ENCODE data around the gene PTPRB.
"Not testable (repeated sequence)": the region's sequence is repeated elsewhere in the genome, so short reads cannot be mapped to it uniquely, and the experiment has no call there.

Gene PTPRB

DNA sequence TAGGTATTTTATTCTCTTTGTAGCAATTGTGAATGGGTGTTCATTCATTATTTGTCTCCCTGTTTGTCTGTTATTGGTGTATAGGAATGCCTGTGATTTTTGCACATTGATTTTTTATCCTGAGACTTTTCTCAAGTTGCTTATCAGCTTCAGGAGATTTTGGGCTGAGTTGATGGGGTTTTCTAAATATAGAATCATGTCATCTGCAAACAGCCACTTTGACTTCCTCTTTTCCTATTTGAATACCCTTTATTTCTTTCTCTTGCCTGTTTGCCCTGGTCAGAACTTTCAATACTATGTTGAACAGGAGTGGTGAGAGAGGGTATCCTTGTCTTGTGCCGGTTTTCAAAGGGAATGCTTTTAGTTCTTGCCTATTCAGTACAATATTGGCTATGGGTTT lies 144.3 kb downstream of the PTPRB start:
- H3K9me3 Mint-ChIP-seq; H3K4me1 Mint-ChIP-seq; H3K27ac Mint-ChIP-seq; DNase-seq; H3K4me3 Mint-ChIP-seq; H3K36me3 Mint-ChIP-seq (ENCODE audit: low read depth); ATAC-seq: not testable (repeated sequence)
- peaks cover 11% of the 10 kb centered on the region for H3K27me3 Mint-ChIP-seq

DNA sequence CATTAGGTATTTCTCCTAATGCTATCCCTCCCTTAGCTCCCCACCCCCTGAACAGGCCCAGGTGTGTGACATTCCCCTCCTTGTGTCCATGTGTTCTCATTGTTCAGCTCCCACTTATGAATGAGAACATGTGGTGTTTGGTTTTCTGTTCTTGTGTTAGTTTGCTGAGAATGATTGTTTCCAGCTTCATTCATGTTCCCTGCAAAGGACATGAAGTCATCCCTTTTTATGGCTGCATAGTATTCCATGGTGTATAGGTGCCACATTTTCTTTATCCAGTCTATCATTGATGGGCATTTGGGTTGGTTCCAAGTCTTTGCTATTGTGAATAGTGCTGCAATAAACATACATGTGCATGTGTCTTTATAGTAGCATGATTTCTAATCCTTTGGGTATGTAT lies 146.3 kb downstream of the PTPRB start:
- not testable (repeated sequence) for H3K27ac Mint-ChIP-seq; DNase-seq; H3K4me3 Mint-ChIP-seq; H3K9me3 Mint-ChIP-seq; H3K36me3 Mint-ChIP-seq (ENCODE audit: low read depth); H3K4me1 Mint-ChIP-seq; ATAC-seq
- H3K27me3 Mint-ChIP-seq: peaks cover 16% of the 10 kb centered on the region

GRCh38 chr12:70487440-70487839 lies 149.8 kb downstream of the PTPRB start:
- H3K4me1 Mint-ChIP-seq: no peaks in the 10 kb centered on the region
- H3K27ac Mint-ChIP-seq: no peak overlapping the region
- no peak overlapping the region for H3K4me3 Mint-ChIP-seq

GRCh38 chr12:70486588-70486987 lies 150.6 kb downstream of the PTPRB start:
- ATAC-seq (no peak), DNase-seq (no peak)
- Mint-ChIP-seq H3K9me3 (no peaks in the 10 kb centered on the region), H3K4me1 (no peaks in the 10 kb centered on the region), H3K27ac (no peak overlapping the region), H3K36me3 (ENCODE audit: low read depth) (no peaks in the 10 kb centered on the region), H3K27me3 (peaks cover 13% of the 10 kb centered on the region), H3K4me3 (no peak overlapping the region)

More at GRCh38 chr12:70487440-70487839, 149.8 kb downstream of the PTPRB start:
- Mint-ChIP-seq H3K27me3 (peaks cover 15% of the 10 kb centered on the region), H3K36me3 (ENCODE audit: low read depth) (no peaks in the 10 kb centered on the region), H3K9me3 (no peaks in the 10 kb centered on the region)
- no peak for DNase-seq
- no peak for ATAC-seq

DNA sequence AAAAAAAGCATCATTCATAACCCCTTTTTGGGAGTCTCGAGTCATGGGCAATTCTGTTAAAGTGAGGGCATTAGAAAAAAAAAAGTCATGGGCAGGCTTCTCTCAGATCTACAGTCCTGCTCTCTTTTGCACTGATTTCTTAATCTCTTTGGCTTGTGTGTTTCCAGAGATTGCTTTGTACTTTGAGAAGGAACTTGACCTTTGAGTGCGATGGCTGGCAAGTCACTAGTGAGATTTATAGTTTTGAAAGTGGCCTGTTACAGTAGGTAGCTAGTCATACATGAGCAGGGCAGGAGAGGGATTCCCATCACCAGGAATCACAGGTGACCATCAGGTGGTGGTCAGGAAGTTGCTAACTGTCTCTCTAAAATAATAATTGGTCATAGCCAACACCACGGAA lies 151.5 kb downstream of the PTPRB start:
- H3K9me3 Mint-ChIP-seq: no peaks in the 10 kb centered on the region
- H3K27ac Mint-ChIP-seq: no peak overlapping the region
- ATAC-seq (no peak), DNase-seq (no peak)
- no peaks in the 10 kb centered on the region for H3K36me3 Mint-ChIP-seq (ENCODE audit: low read depth)
- no peaks in the 10 kb centered on the region for H3K4me1 Mint-ChIP-seq
- peaks cover 10% of the 10 kb centered on the region for H3K27me3 Mint-ChIP-seq
- no peak overlapping the region for H3K4me3 Mint-ChIP-seq

DNA sequence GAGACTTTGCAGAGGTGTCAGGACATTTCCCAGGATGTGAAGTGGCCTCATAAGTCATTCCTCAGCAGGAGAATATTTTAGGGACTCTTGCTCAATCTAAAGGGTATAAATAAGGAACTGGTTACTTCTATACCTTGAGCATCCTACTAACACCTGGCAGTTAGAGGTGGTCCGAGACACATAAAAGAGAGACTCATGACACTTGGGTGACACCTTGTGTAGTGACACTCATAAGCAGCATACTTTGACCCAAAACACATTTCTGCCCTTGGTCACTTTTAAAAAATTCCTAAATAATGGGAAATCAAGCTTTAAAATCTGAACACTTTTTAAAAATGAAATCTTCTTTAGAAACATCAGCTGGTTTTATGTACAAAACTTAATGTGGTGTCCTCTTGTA lies 152.8 kb downstream of the PTPRB start:
- H3K4me1 Mint-ChIP-seq: no peaks in the 10 kb centered on the region
- ATAC-seq (no peak), DNase-seq (no peak)
- H3K36me3 Mint-ChIP-seq (ENCODE audit: low read depth): no peaks in the 10 kb centered on the region
- no peaks in the 10 kb centered on the region for H3K9me3 Mint-ChIP-seq
- H3K27ac Mint-ChIP-seq: no peak overlapping the region
- H3K4me3 Mint-ChIP-seq: no peak overlapping the region
- H3K27me3 Mint-ChIP-seq: peaks cover 12% of the 10 kb centered on the region

- no peaks in the 10 kb centered on the region for H3K4me1 Mint-ChIP-seq
- H3K4me3 Mint-ChIP-seq: no peak overlapping the region
- no peak for DNase-seq
- H3K9me3 Mint-ChIP-seq: no peaks in the 10 kb centered on the region
- H3K27me3 Mint-ChIP-seq: peaks cover 12% of the 10 kb centered on the region
- H3K27ac Mint-ChIP-seq: no peak overlapping the region
- no peak for ATAC-seq
- no peaks in the 10 kb centered on the region for H3K36me3 Mint-ChIP-seq (ENCODE audit: low read depth)
These were observed 154.5 kb downstream of the PTPRB start for GRCh38 chr12:70482764-70483163.

- ATAC-seq: no peak
- Mint-ChIP-seq H3K27ac (no peak overlapping the region), H3K9me3 (peaks cover 9% of the 10 kb centered on the region), H3K36me3 (ENCODE audit: low read depth) (no peaks in the 10 kb centered on the region), H3K27me3 (peaks cover 5% of the 10 kb centered on the region), H3K4me3 (no peak overlapping the region), H3K4me1 (no peaks in the 10 kb centered on the region)
- no peak for DNase-seq
These were observed 167.9 kb downstream of the PTPRB start for GRCh38 chr12:70469221-70469820.

- H3K27me3 Mint-ChIP-seq: peaks cover 5% of the 10 kb centered on the region
- DNase-seq (no peak), ATAC-seq (no peak)
- H3K36me3 Mint-ChIP-seq (ENCODE audit: low read depth): no peaks in the 10 kb centered on the region
- H3K9me3 Mint-ChIP-seq: peaks cover 14% of the 10 kb centered on the region
- no peak overlapping the region for H3K4me3 Mint-ChIP-seq
- no peak overlapping the region for H3K27ac Mint-ChIP-seq
- no peaks in the 10 kb centered on the region for H3K4me1 Mint-ChIP-seq
These were observed 168.5 kb downstream of the PTPRB start for GRCh38 chr12:70468741-70469140.

- peaks cover 18% of the 10 kb centered on the region for H3K9me3 Mint-ChIP-seq
- no peak overlapping the region for H3K4me3 Mint-ChIP-seq
- H3K36me3 Mint-ChIP-seq (ENCODE audit: low read depth): no peaks in the 10 kb centered on the region
- ATAC-seq (no peak), DNase-seq (no peak)
- no peaks in the 10 kb centered on the region for H3K4me1 Mint-ChIP-seq
- H3K27ac Mint-ChIP-seq: no peak overlapping the region
- peaks cover 5% of the 10 kb centered on the region for H3K27me3 Mint-ChIP-seq
These were observed 169.1 kb downstream of the PTPRB start for GRCh38 chr12:70467918-70468733.

GRCh38 chr12:70467476-70467875 lies 169.8 kb downstream of the PTPRB start:
- Mint-ChIP-seq H3K27ac (no peak overlapping the region), H3K9me3 (peaks cover 18% of the 10 kb centered on the region), H3K4me1 (no peaks in the 10 kb centered on the region), H3K36me3 (ENCODE audit: low read depth) (no peaks in the 10 kb centered on the region), H3K4me3 (no peak overlapping the region), H3K27me3 (peaks cover 3% of the 10 kb centered on the region)
- ATAC-seq (no peak), DNase-seq (no peak)

DNA sequence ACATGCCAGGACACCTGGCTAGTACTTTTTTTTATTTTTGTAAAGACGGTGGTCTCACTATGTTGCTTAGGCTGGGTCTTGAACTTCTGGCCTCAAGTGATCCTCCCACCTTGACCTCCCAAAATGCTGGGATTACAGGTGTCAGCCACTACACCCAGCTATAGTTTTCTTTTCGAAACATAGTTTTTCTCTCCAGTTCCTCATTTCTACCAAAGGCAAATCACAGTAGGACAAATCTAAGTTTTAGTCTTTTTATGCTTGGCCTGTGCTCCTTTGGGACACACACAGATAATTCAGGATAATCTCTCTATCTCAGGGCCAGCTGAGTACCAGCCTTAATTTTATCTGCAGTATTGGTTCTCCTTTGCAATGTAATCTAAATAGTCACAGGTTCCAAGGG lies 170.5 kb downstream of the PTPRB start:
- Mint-ChIP-seq H3K36me3 (ENCODE audit: low read depth) (no peaks in the 10 kb centered on the region), H3K27me3 (peaks cover 3% of the 10 kb centered on the region), H3K9me3 (peaks cover 18% of the 10 kb centered on the region), H3K4me3 (no peak overlapping the region), H3K27ac (no peak overlapping the region), H3K4me1 (no peaks in the 10 kb centered on the region)
- ATAC-seq: no peak
- no peak for DNase-seq

Data from activated naive CD8-positive, alpha-beta T cell treated with anti-CD3 and anti-CD28 coated beads, Interleukin-2, amount 50 U/mL, for 24 hours (primary cell).